ENCODE results near the gene GOLGA7B. TPM values are rescaled to one million over a fixed set of nuclear protein-coding genes. Genes with fewer than 3 reads are reported as not detected.

The GOLGA7B gene
- total and polyA plus RNA-seq, 9 of the 15 experiments (the other 6 are each of a cell fraction or from before 2014, with no cell fraction given), result 0.03 to 0.07 (median 0.04) TPM; not detected in 3

DNA sequence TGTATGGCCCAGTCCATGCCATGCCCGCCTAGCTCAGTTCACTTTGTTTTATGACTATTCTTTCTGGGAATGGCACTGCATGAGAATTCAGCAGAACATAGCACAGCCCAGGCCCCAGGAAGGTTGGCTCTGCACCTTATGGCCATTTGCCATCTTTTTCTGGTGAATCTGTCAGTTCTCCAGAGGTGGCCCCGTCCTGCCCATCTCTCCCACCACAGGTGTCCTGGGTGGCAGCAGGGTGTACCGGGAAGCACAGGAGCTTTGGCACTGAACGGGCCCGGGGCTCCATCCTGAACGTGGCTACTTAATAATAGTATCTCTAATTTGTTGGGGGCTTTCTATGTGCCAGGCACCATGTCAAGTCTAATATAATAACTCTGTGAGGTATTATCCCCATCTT, 24.7 kb downstream of the GOLGA7B start:
- Histone ChIP-seq H3K9me1 (ENCODE audit: control insufficient read depth, insufficient read depth, low read length) (no peaks in the 10 kb centered on the region), H4K20me1 (replicated peaks; ENCODE audit: control insufficient read depth, insufficient read depth, low read length) (no peaks in the 10 kb centered on the region), H3K27ac (ENCODE audit: extremely low read depth, low read depth, low read length) (no peak overlapping the region), H2AFZ (ENCODE audit: low read depth, low read length) (no peak overlapping the region), H3K79me2 (ENCODE audit: control insufficient read depth, insufficient read depth, low read length) (no peaks in the 10 kb centered on the region), H3K4me3 (no peak overlapping the region), H3K36me3 (ENCODE audit: control insufficient read depth, insufficient read depth, low read length) (no peaks in the 10 kb centered on the region), H3K27me3 (ENCODE audit: control insufficient read depth in 2 of 2, insufficient read depth in 2 of 2, low read length in 2 of 2) (peaks cover 5 to 26% of the 10 kb centered on the region in 2 experiments; a peak in 4 of 5 replicates), H3K9me3 (replicated peaks; ENCODE audit: control insufficient read depth, insufficient read depth, low read depth, low read length) (no peaks in the 10 kb centered on the region), H3K4me1 (replicated peaks in 1 of 2; ENCODE audit: control insufficient read depth in 2 of 2, insufficient read depth in 2 of 2, low read length in 2 of 2) (peaks cover 0 to 1% of the 10 kb centered on the region in 2 experiments; a peak in 2 of 5 replicates), H3K4me2 (ENCODE audit: insufficient read depth, low read length) (no peak overlapping the region), H3K9ac (ENCODE audit: insufficient read depth in 1 of 2, low read depth in 2 of 2, low read length in 2 of 2) (no peak overlapping the region)
- no peak for FAIRE-seq
- no peak for DNase-seq (ENCODE audit: extremely low read depth in 1 of 4, low spot score in 3 of 4)
- ChIA-PET CTCF (ENCODE audit: low intra/inter-chr PET ratio) (no interaction called here), POLR2A (interaction anchor here (0.7 to 1.4 kb wide), 2 partner anchors 13 to 396 kb away, joined by 3 read pairs; no protein-coding TSS in a partner anchor)
- intact Hi-C loops (cut with micrococcal nuclease) (no loop called here), in situ Hi-C loops (cut with MboI) (loop anchor here (25.0 kb wide), 1 partner anchor 112 kb away; the partner anchor contains the start of gene SFRP5)
- ATAC-seq, result no peak
- WGBS (ENCODE audit: insufficient coverage, low coverage, missing lambda C conversion rate), result 0% methylated on average over 4 of the region's 6 CpGs
- no TSS peak for BruUV-seq (replicated peaks)
- TF ChIP-seq TBP (optimal IDR thresholded peaks at IDR 0.05; ENCODE audit: low read depth, low read length) (no peak), RBM25 (IDR thresholded peaks at IDR 0.05; ENCODE audit: low read depth, low read length, severe bottlenecking) (peak; percentile 40)

DNA sequence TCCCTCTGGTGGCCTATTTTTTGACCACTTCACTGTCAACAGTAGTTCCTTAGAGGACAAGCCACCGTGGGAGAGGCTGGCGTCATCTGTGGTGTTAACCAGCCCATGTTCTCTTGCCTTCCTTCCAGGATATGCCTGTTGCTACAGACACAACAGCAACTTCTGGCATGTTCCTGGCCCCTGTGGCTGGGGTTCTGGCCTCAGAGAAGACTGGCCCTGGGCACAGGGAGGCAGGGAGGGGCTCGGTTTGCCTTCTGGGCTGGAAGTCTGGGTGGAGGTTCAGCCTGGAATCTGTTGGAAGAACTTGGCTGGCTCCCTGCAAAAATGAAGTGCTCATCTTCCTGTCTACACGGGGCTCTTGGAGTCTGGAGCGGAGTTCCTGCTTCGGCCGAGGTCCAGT, 25.7 kb downstream of the GOLGA7B start:
- 0% methylated on average over 1 of the region's 7 CpGs for WGBS (ENCODE audit: insufficient coverage, low coverage, missing lambda C conversion rate)
- CTCF ChIA-PET (ENCODE audit: low intra/inter-chr PET ratio), result no interaction called here
- no TSS peak for BruUV-seq (replicated peaks)
- no peak for TF ChIP-seq ATF7 (IDR thresholded peaks at IDR 0.05)
- TF ChIP-seq ZNF23 (CRISPR knock-in tag; IDR thresholded peaks at IDR 0.05), result no peak
- TF ChIP-seq SNIP1 (IDR thresholded peaks at IDR 0.05; ENCODE audit: low read depth), result no peak
- TF ChIP-seq E2F3 (CRISPR knock-in tag; IDR thresholded peaks at IDR 0.05), result no peak
- TF ChIP-seq ZNF766 (CRISPR knock-in tag; conservative IDR thresholded peaks at IDR 0.05), result no peak
- no peak for TF ChIP-seq ZC3H4 (CRISPR knock-in tag; IDR thresholded peaks at IDR 0.05; ENCODE audit: borderline replicate concordance)
- TF ChIP-seq, protein P1, sequence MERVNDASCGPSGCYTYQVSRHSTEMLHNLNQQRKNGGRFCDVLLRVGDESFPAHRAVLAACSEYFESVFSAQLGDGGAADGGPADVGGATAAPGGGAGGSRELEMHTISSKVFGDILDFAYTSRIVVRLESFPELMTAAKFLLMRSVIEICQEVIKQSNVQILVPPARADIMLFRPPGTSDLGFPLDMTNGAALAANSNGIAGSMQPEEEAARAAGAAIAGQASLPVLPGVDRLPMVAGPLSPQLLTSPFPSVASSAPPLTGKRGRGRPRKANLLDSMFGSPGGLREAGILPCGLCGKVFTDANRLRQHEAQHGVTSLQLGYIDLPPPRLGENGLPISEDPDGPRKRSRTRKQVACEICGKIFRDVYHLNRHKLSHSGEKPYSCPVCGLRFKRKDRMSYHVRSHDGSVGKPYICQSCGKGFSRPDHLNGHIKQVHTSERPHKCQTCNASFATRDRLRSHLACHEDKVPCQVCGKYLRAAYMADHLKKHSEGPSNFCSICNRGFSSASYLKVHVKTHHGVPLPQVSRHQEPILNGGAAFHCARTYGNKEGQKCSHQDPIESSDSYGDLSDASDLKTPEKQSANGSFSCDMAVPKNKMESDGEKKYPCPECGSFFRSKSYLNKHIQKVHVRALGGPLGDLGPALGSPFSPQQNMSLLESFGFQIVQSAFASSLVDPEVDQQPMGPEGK (CRISPR knock-in tag; IDR thresholded peaks at IDR 0.05; ENCODE audit: borderline replicate concordance), result no peak
- TF ChIP-seq, protein P2, sequence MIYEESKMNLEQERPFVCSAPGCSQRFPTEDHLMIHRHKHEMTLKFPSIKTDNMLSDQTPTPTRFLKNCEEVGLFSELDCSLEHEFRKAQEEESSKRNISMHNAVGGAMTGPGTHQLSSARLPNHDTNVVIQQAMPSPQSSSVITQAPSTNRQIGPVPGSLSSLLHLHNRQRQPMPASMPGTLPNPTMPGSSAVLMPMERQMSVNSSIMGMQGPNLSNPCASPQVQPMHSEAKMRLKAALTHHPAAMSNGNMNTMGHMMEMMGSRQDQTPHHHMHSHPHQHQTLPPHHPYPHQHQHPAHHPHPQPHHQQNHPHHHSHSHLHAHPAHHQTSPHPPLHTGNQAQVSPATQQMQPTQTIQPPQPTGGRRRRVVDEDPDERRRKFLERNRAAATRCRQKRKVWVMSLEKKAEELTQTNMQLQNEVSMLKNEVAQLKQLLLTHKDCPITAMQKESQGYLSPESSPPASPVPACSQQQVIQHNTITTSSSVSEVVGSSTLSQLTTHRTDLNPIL (CRISPR knock-in tag; IDR thresholded peaks at IDR 0.05), result no peak
- TF ChIP-seq ZNF785 (CRISPR knock-in tag; IDR thresholded peaks at IDR 0.05), result no peak
- TF ChIP-seq TBL1XR1 (IDR thresholded peaks at IDR 0.05; ENCODE audit: low read length in 2 of 2), result no peak
- no peak for TF ChIP-seq DNMT1 (IDR thresholded peaks at IDR 0.05)
- TF ChIP-seq GTF2F1 (IDR thresholded peaks at IDR 0.05; ENCODE audit: low read depth, low read length), result no peak

More for the DNA sequence above, 25.7 kb downstream of the GOLGA7B start:
- Histone ChIP-seq H3K27ac (ENCODE audit: extremely low read depth, low read depth, low read length) (no peak overlapping the region), H3K27me3 (ENCODE audit: control insufficient read depth in 2 of 2, insufficient read depth in 2 of 2, low read length in 2 of 2) (peaks cover 5 to 26% of the 10 kb centered on the region in 2 experiments; a peak in 4 of 5 replicates), H3K4me3 (no peak overlapping the region), H3K36me3 (ENCODE audit: control insufficient read depth, insufficient read depth, low read length) (no peaks in the 10 kb centered on the region), H3K9me1 (ENCODE audit: control insufficient read depth, insufficient read depth, low read length) (no peaks in the 10 kb centered on the region), H3K79me2 (ENCODE audit: control insufficient read depth, insufficient read depth, low read length) (no peaks in the 10 kb centered on the region), H3K9ac (ENCODE audit: insufficient read depth in 1 of 2, low read depth in 2 of 2, low read length in 2 of 2) (peak overlapping the region in 1 of 2 experiments; percentile 22; a peak in 1 of 4 replicates), H3K4me2 (ENCODE audit: insufficient read depth, low read length) (no peak overlapping the region), H3K4me1 (replicated peaks in 1 of 2; ENCODE audit: control insufficient read depth in 2 of 2, insufficient read depth in 2 of 2, low read length in 2 of 2) (no peaks in the 10 kb centered on the region), H3K9me3 (replicated peaks; ENCODE audit: control insufficient read depth, insufficient read depth, low read depth, low read length) (no peaks in the 10 kb centered on the region), H2AFZ (ENCODE audit: low read depth, low read length) (no peak overlapping the region), H4K20me1 (replicated peaks; ENCODE audit: control insufficient read depth, insufficient read depth, low read length) (no peaks in the 10 kb centered on the region)
- ATAC-seq (no peak), DNase-seq (ENCODE audit: extremely low read depth in 1 of 4, low spot score in 3 of 4) (no peak), FAIRE-seq (no peak)
- in situ Hi-C loops (cut with MboI), result no loop called here
- intact Hi-C loops (cut with micrococcal nuclease), result no loop called here
- POLR2A ChIA-PET, result no interaction called here

All from K562 (cell line).